22Rv1 (cell line): ENCODE measurements around the gene RBM46.
"Not testable (repeated sequence)": the region's sequence is repeated elsewhere in the genome, so short reads cannot be mapped to it uniquely, and the experiment has no call there.

Experiments used
- H3K27ac ChIP-seq: fragments of 450-650 bp; 2 replicates; pipeline ENCODE4 v1.5.1; 2017
- ZFX ChIP-seq: fragments of 450-650 bp; IDR thresholded peaks from 2 replicates; pipeline ENCODE4 v1.6.1; 2017; ENCODE audit warnings: antibody characterized with exemption, borderline replicate concordance
- TF ChIP-seq, protein P1 (sequence below): fragments of 450-650 bp; IDR thresholded peaks from 2 replicates; pipeline ENCODE4 v1.5.1; 2017; ENCODE audit warnings: mild to moderate bottlenecking

Gene RBM46

DNA sequence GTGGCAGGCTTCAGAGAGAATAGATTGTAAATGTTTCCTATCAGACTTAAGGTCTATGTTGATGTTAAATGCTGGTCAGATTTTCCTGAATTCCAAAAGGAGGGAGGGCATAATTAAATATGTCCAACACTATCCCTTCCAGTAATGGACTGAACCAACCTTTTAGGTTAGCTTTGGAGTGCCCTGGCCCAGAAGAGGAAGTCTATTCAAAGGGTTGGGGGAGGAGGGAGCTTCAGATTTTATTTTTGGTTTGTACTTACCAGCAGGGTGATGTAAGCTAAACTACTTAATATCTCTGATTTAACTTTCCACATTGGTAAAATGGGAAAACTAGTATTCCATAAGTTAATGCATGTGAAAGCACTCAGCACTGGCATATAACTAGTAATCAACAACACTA is 91.1 kb downstream of the RBM46 start:
- TF ChIP-seq, protein P1, sequence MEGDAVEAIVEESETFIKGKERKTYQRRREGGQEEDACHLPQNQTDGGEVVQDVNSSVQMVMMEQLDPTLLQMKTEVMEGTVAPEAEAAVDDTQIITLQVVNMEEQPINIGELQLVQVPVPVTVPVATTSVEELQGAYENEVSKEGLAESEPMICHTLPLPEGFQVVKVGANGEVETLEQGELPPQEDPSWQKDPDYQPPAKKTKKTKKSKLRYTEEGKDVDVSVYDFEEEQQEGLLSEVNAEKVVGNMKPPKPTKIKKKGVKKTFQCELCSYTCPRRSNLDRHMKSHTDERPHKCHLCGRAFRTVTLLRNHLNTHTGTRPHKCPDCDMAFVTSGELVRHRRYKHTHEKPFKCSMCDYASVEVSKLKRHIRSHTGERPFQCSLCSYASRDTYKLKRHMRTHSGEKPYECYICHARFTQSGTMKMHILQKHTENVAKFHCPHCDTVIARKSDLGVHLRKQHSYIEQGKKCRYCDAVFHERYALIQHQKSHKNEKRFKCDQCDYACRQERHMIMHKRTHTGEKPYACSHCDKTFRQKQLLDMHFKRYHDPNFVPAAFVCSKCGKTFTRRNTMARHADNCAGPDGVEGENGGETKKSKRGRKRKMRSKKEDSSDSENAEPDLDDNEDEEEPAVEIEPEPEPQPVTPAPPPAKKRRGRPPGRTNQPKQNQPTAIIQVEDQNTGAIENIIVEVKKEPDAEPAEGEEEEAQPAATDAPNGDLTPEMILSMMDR, result no peak
- TF ChIP-seq ZFX, result no peak
- no peak overlapping the region for H3K27ac ChIP-seq

DNA sequence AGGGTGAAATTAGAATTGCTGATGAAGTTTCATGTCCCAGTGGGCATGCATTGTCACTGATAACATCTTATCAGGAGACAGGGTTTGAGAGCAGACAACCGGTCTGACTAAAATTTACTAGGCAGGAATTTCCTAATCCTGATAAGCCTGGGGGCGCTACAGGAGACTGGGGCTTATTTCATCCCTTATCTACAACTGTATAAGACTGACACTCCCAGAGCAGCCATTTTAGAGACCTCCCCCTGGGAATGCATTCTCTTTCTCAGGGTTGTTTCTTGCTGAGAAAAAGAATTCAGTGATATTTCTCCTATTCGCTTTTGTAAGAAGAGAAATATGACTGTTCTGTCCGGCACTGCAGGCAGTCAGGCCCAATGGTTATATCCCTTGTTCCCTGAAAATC is 93.0 kb downstream of the RBM46 start:
- H3K27ac ChIP-seq, result not testable (repeated sequence)

DNA sequence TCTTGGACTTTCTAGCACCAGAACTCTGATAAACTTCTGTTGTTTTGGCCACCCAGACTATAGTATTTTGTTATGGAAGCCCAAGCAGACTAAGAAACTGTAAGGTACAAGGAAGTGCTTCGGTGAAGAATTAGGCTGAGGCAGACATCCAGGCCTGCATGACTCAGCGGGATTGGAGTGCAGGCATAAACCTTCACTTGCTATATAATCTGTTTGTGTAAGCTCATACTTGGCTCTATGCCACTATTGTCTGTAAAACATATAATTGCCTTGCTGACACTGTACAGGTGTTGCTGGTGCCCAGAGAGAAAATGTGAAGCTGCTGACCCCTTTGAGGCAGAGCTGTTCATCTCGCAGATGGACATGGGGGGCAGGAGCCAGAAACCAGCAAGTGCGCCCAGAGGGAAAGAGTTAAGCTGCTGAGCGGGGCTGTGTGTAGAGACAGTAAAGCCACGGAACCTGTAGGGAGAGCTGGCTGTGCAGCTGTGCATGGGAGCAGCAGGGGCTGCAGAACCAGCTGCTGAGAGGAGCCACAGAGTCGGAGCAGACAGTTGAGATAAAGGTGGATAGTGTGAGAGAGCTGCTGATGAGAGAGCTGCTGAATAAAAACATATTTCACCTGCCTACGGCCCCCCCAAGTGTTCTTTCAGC is 96.2 kb downstream of the RBM46 start:
- no peak overlapping the region for H3K27ac ChIP-seq
- TF ChIP-seq, protein P1, result no peak
- TF ChIP-seq ZFX, result no peak
